Endothelial cell of umbilical vein (primary cell): ENCODE data around the gene RNF112.

Experiments
- CTCF ChIP-seq, 2 donors: IDR thresholded peaks; 1 replicate in 1 of 2; 2 replicates in 1 of 2; pipeline ENCODE4 v1.5.1; 2011; ENCODE audit warnings: low read length in 2 of 2, mild to moderate bottlenecking in 2 of 2, moderate library complexity in 2 of 2, control low read depth in 1 of 2, inconsistent platforms in 1 of 2, low read depth in 1 of 2; ENCODE audit not compliant: insufficient read depth in 1 of 2; ENCODE audit errors: extremely low read depth in 1 of 2
- EZH2 ChIP-seq: IDR thresholded peaks from 2 replicates; pipeline ENCODE4 v1.6.1; 2012; ENCODE audit warnings: borderline replicate concordance, low read depth, mild to moderate bottlenecking, moderate library complexity, low read length, inconsistent platforms; ENCODE audit not compliant: severe bottlenecking
- FOS ChIP-seq: IDR thresholded peaks from 2 replicates; pipeline ENCODE4 v1.6.1; 2011; ENCODE audit warnings: mild to moderate bottlenecking, low read length, moderate library complexity, borderline replicate concordance; ENCODE audit not compliant: insufficient read depth
- JUN ChIP-seq: IDR thresholded peaks from 2 replicates; pipeline ENCODE4 v1.6.1; 2011; ENCODE audit warnings: borderline replicate concordance, low read depth; ENCODE audit not compliant: insufficient read length, insufficient read depth
- MAX ChIP-seq: IDR thresholded peaks from 2 replicates; pipeline ENCODE4 v1.6.1; 2011; ENCODE audit not compliant: insufficient read depth, insufficient read length
- MYC ChIP-seq: IDR thresholded peaks from one replicate; pipeline ENCODE4 v1.6.1; 2011; ENCODE audit warnings: mild to moderate bottlenecking, low read depth, low read length
- POLR2A ChIP-seq: IDR thresholded peaks from 2 replicates; pipeline ENCODE4 v1.6.1; 2012; ENCODE audit warnings: low read depth, mild to moderate bottlenecking, control low read depth, low read length
- POLR2AphosphoS5 ChIP-seq: IDR thresholded peaks from 2 replicates; pipeline ENCODE4 v1.6.1; 2012; ENCODE audit warnings: low read depth, mild to moderate bottlenecking, control low read depth, low read length, moderate library complexity; ENCODE audit not compliant: insufficient read depth

GRCh38 chr17:19390951-19391350 is 20.1 kb upstream of the RNF112 start:
- TF ChIP-seq POLR2AphosphoS5 (no peak), CTCF (IDR thresholded peaks at IDR 0.05; ENCODE audit: extremely low read depth in 1 of 2, insufficient read depth in 1 of 2, low read depth in 1 of 2, low read length in 2 of 2) (no peak), EZH2 (no peak), POLR2A (no peak), MAX (no peak), MYC (no peak), JUN (no peak), FOS (no peak)
